ENCODE data around the gene FAM120B.

The FAM120B gene

DNA sequence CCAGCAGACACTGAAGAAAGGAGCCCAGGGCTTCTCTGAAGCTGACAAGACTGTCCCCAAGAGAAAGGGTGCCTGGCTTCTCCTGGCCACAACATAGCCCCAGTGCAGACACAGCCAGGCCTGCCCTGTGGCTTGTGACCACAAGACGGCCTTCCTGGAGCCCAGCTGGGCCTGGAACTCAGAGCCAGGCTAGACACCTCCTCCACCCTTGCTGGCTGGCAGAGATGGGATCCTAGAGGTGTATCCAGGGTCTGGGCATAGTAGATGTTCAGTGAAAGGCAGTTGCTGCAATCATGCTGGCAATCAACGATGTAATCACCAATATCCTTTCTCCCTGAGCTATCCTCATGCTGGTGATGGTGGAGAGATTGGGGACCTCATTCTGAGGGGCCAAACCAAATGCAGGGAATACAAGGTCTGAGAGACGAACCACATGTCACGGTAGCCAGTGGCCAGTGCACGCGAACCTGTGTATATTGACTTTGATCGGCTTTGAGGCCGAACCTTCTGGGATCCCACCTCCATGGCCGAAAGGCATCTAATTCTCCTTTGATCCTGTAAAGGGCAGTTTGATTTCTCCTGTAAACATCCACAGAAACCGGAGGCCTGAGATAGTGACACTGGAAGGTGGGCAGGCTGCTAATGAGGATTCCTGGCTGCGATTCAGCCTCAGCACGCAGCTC is 131.3 kb downstream of the FAM120B start:
- in situ Hi-C loops (cut with MboI; ENCODE audit: low pct_unique_long_range_greater_than_20kb, low sequenced_read_pairs, unreplicated experiment), result no loop called here
- TF ChIP-seq, protein P1, sequence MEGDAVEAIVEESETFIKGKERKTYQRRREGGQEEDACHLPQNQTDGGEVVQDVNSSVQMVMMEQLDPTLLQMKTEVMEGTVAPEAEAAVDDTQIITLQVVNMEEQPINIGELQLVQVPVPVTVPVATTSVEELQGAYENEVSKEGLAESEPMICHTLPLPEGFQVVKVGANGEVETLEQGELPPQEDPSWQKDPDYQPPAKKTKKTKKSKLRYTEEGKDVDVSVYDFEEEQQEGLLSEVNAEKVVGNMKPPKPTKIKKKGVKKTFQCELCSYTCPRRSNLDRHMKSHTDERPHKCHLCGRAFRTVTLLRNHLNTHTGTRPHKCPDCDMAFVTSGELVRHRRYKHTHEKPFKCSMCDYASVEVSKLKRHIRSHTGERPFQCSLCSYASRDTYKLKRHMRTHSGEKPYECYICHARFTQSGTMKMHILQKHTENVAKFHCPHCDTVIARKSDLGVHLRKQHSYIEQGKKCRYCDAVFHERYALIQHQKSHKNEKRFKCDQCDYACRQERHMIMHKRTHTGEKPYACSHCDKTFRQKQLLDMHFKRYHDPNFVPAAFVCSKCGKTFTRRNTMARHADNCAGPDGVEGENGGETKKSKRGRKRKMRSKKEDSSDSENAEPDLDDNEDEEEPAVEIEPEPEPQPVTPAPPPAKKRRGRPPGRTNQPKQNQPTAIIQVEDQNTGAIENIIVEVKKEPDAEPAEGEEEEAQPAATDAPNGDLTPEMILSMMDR (IDR thresholded peaks at IDR 0.05; ENCODE audit: extremely low read depth, insufficient read depth, missing control alignments), result no peak
- DNase-seq (ENCODE audit: low spot score), result no peak

DNA sequence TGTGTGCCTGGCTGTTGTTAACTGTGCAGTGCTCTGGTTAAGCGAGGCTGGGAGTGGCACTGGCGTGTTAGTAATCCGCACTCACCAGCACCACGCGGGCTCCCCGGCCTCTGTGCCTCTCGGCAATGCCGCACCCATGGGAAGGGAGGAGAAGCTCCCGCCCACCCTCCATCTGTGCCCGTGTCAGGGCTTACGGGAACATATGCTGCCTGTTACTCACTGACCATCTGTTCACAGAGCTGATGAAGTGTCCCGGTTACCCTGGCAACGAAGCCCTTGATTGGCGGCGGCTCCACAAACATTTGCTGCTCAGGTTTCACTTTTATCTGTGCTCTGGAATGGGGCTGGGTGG is 131.8 kb downstream of the FAM120B start:
- TF ChIP-seq, protein P1 (IDR thresholded peaks at IDR 0.05; ENCODE audit: extremely low read depth, insufficient read depth, missing control alignments), result no peak
- in situ Hi-C loops (cut with MboI; ENCODE audit: low pct_unique_long_range_greater_than_20kb, low sequenced_read_pairs, unreplicated experiment), result no loop called here
- peak; percentile 87 for DNase-seq (ENCODE audit: low spot score)

DNA sequence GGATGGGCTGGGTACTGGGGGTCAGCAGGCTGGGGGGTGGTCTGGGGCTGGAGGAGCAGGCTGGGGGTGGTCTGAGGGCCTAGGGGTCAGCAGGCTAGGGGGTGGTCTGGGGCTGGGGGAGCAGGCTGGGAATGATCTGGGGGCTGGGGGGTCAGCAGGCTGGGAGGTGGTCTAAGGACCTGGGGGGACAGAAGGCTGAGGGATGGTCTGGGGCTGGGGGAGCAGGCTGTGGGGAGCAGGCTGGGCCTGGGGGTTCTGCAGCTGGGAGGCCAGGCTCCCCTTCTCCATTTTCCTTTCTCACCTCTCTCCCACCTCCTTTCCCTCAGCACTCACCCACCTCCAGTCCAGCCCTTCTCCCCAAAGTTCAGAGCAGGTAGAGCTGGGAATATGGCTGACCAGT is 132.3 kb downstream of the FAM120B start:
- no peak for DNase-seq (ENCODE audit: low spot score)
- TF ChIP-seq, protein P1 (IDR thresholded peaks at IDR 0.05; ENCODE audit: extremely low read depth, insufficient read depth, missing control alignments), result no peak
- in situ Hi-C loops (cut with MboI; ENCODE audit: low pct_unique_long_range_greater_than_20kb, low sequenced_read_pairs, unreplicated experiment), result no loop called here

DNA sequence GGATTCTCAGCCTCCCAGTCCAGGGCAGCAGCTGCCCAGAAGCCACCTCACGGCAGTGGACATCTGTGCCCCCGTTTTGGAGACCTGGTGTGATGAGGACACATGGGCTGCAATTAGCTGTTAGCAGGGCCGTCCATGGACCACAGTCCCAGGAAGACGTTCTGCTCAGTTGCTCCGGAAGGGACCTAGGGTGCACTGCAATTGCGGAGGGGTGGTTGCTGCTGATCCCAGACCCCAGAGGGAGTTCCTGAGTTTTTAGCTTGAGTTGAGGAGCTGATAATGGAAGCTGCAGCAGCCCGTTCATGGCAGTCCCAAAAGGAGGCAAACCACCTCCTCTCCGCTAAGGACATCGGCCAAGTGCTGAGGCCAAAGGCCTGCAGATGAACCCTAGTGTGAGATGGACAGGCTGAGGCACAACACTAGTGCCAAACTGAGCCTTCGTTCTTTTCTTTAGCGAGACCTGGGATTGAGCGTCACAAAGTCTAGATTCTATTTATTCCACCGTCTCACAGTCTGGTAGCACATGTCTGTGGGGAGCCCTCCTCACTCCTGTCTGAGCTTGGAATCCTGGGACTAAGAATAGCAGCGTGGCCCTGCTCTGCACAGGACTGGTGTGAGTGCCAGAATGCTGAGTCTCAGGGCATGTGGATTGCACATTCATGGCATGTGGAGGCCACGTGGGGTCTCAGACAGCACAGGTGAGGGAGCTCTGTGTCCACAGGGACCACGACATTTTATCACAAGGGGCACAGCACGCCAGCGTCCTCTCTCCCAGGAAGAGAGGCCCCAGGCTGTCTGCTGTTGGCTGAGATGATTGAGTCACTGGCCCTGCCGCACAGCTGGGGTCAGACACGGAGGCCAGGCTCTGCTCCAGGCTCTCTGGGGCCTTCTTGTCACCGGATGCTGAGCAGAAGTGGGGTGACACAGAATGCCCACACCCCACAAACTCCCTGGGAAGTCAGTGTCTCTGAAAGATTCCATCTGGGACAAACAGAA is 133.1 kb downstream of the FAM120B start:
- DNase-seq (ENCODE audit: low spot score), result no peak
- TF ChIP-seq, protein P1 (IDR thresholded peaks at IDR 0.05; ENCODE audit: extremely low read depth, insufficient read depth, missing control alignments), result no peak
- in situ Hi-C loops (cut with MboI; ENCODE audit: low pct_unique_long_range_greater_than_20kb, low sequenced_read_pairs, unreplicated experiment), result no loop called here

DNA sequence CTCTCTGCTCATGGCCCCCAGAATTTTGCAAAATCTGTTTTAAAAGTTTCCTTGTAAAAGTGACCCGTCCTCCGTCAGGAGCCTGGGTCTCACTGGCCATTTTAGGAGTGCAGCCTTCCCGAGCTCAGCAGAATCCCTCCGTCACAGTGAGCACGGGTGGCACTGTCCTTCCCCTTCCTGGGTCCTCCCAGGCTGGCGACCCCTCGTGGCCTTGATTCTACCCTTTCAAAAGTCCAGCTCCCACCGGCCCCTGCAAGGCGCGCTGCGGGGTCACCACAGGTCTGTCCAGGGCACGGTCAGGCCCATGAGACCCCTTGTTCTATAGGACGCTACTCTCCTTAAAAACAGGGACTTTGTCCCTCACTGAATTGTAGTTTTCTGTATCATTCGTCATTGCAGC is 133.9 kb downstream of the FAM120B start:
- in situ Hi-C loops (cut with MboI; ENCODE audit: low pct_unique_long_range_greater_than_20kb, low sequenced_read_pairs, unreplicated experiment), result no loop called here
- TF ChIP-seq, protein P1 (IDR thresholded peaks at IDR 0.05; ENCODE audit: extremely low read depth, insufficient read depth, missing control alignments), result no peak
- DNase-seq (ENCODE audit: low spot score), result no peak

DNA sequence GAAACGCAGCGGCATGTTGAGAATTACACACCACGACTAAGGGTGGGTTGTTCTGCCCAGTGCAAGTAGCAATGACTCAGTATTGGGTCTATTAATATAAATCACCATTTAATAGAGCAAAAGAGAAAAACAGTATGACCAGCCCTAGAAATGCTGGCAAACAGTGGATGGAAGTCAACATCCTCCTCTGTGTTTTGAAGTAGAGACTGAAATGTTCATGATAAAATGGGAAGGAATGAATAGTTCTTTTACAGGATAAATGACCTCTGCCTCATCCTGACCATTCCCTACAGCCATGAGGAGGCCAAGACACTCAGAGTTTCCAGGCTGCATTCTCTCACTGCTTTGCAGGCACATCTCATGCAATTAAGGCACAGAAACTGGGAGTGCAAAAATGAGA is 134.8 kb downstream of the FAM120B start:
- no peak for DNase-seq (ENCODE audit: low spot score)
- TF ChIP-seq, protein P1 (IDR thresholded peaks at IDR 0.05; ENCODE audit: extremely low read depth, insufficient read depth, missing control alignments), result no peak
- in situ Hi-C loops (cut with MboI; ENCODE audit: low pct_unique_long_range_greater_than_20kb, low sequenced_read_pairs, unreplicated experiment), result no loop called here
